SU-DHL-6 (cell line): ENCODE results near the gene ABCF2.

Source experiments
- CTCF ChIP-seq: fragments of 200-600 bp; sonication (generic); IDR thresholded peaks from one replicate; pipeline ENCODE4 v1.5.1; 2017; ENCODE audit warnings: antibody characterized with exemption, mild to moderate bottlenecking, low read length, moderate library complexity; ENCODE audit not compliant: insufficient read depth, poor library complexity, severe bottlenecking
- EZH2phosphoT487 ChIP-seq: fragments of 200-600 bp; sonication (generic), shearing (Covaris generic); conservative IDR thresholded peaks from 2 replicates; pipeline ENCODE4 v1.6.1; 2018; ENCODE audit warnings: mild to moderate bottlenecking, antibody characterized with exemption, low read length, moderate library complexity, mixed read lengths

- TF ChIP-seq CTCF, result no peak
- TF ChIP-seq EZH2phosphoT487, result no peak
Observed at GRCh38 chr7:151249034-151249731, 22.2 kb upstream of the ABCF2 start.
